ENCODE data around the gene UROC1.

- TF ChIP-seq CTCF (IDR thresholded peaks at IDR 0.05) = no peak
- TF ChIP-seq POLR2A (IDR thresholded peaks at IDR 0.05) = no peak
- no peak for TF ChIP-seq POLR2AphosphoS5 (IDR thresholded peaks at IDR 0.05)
These were observed at the start of gene UROC1 for GRCh38 chr3:126517291-126517951.

Data from prostate gland (tissue), 2 donors.